GM12874 (cell line): Measurements from ENCODE around the gene NR2E3.

Experiments used
- CTCF ChIP-seq: IDR thresholded peaks from 2 replicates; pipeline ENCODE4 v1.5.1; 2011; ENCODE audit warnings: low read depth, mild to moderate bottlenecking, control low read depth, low read length, moderate library complexity; ENCODE audit not compliant: insufficient read depth

The NR2E3 gene

GRCh38 chr15:71804695-71805470 lies 5.5 kb upstream of the NR2E3 start:
- TF ChIP-seq CTCF, result no peak

DNA sequence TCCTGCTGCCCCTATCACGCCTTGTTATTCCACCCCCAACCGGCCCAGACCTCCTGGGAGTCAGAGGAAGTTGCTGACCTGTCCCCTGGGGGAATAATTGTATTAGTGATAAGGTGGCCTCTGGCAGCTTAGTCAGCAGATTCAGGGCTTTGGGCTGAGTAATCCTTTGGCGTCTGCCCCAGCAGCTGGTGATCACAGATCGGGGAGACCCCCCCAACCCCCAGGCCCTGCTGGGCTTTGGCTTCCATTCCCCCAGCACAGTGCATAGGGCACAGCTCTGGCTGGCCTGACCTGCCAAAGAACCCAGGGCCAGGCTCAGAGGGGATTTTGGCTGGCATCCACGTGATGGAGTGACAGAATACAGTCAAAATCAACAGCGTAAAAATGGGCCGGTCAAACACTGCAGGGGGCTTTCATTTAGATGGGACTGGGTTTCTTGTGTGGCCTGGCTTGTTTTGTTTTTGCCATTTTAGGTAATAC lies 3.9 kb upstream of the NR2E3 start:
- no peak for TF ChIP-seq CTCF

- no peak for TF ChIP-seq CTCF
These were observed 3.2 kb upstream of the NR2E3 start for GRCh38 chr15:71807125-71807629.

DNA sequence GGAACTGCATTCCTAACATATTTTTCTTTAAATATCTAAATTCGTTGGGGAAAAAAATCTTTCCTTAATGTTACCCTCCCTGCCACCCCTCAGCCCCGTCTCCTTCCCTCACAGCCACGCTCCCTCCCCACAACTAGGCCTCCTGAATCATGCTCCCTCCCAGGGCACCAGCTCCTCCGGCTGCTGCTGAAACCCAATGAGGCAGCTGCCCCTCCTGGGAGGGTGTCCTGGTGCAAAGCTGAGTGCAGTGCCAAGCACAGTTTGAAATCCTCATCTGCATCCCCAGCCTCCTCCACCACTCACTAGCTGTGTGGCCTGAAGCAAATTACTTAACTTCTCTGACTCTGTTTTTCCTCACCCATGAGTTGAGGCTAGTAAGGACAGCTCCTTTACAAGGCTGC lies 2.7 kb upstream of the NR2E3 start:
- TF ChIP-seq CTCF, result no peak

DNA sequence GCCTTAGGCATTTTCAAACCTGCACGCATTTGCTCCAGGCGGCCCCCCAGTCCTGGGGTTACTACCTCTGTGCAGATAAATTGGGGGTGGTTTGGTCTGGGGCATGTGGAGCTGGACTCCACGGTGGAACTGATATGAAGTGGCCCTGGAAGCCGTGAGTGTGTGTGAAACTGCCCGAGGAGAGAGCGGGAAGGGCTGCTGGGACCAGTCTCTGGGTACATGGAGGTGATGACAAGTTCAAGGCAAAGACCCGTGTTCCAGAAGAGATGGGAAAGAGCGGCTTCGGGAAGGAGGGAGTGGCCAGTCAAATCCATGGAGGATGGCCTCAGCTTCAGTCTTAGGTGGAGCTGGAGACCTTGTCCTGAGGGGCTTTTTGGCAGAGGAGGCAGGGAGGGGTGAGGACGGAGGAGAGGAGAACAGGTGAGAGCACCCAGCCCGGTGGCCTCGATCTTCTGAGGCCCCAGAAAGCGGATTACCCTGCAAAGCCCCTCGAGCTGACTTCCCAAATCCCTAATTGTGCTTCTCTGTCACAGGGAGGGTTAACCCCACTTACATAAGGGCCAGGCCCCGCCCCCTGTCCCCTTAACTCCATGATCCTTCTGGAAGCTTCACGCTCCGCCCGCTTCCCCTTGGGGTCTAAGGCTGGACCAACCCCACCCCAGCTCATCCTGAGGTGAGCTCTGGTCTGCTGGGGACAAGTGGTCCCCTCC lies 1.9 kb upstream of the NR2E3 start:
- no peak for TF ChIP-seq CTCF

- TF ChIP-seq CTCF, result no peak
These were observed 1.0 kb upstream of the NR2E3 start for GRCh38 chr15:71809346-71809745.

- TF ChIP-seq CTCF, result no peak
These were observed 832 bp downstream of the NR2E3 start for GRCh38 chr15:71811036-71811736.
